ENCODE data around the gene EBF3.

The EBF3 gene, protein sequence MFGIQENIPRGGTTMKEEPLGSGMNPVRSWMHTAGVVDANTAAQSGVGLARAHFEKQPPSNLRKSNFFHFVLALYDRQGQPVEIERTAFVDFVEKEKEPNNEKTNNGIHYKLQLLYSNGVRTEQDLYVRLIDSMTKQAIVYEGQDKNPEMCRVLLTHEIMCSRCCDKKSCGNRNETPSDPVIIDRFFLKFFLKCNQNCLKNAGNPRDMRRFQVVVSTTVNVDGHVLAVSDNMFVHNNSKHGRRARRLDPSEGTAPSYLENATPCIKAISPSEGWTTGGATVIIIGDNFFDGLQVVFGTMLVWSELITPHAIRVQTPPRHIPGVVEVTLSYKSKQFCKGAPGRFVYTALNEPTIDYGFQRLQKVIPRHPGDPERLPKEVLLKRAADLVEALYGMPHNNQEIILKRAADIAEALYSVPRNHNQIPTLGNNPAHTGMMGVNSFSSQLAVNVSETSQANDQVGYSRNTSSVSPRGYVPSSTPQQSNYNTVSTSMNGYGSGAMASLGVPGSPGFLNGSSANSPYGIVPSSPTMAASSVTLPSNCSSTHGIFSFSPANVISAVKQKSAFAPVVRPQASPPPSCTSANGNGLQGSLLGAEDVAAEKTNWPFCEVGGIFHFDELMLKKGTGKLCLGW

DNA sequence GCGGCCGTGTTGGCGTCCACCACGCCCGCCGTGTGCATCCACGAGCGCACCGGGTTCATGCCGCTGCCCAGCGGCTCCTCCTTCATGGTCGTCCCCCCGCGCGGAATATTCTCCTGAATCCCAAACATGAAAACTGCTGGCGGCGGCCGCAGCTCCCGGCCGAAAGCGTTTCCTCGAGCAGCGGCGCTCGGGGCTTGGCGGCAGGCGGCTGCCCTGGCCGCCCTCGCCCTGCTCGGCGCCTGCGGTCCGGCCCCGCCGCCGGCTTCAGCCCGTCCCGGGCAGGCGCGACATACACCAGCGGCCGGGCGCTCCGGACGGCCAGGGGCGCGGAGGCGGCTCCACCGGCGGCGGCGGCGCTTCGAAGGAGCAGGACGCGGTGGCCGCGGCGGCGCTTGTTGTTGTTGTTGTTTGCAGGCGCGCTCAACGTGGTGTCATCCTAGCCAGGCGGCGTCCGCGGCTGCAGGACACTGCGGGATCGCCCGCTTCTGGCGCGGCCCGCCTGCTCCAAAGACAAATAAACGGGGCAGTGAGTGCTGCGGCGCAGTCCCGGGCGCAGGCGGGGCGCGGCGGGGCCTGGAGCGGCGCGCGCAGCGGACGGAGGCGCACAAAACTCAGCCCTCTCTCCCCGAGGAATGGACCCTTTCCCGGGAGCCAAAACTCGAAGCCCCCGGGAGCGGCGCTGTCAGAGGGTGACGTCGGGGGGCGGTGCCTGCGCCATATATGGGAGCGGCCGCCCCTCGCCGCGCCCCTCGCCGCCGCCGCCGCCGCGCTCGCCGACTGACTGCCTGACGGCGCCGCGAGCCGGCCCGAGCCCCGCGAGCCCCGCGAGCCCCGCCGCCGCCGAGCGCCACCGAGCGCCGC is at the start of gene EBF3:
EBF3 (minus strand) TSS at position 634 of the 861 bp plus-strand sequence; CDS start at position 128, 506 bp downstream.
- peak; percentile 96 for DNase-seq

DNA sequence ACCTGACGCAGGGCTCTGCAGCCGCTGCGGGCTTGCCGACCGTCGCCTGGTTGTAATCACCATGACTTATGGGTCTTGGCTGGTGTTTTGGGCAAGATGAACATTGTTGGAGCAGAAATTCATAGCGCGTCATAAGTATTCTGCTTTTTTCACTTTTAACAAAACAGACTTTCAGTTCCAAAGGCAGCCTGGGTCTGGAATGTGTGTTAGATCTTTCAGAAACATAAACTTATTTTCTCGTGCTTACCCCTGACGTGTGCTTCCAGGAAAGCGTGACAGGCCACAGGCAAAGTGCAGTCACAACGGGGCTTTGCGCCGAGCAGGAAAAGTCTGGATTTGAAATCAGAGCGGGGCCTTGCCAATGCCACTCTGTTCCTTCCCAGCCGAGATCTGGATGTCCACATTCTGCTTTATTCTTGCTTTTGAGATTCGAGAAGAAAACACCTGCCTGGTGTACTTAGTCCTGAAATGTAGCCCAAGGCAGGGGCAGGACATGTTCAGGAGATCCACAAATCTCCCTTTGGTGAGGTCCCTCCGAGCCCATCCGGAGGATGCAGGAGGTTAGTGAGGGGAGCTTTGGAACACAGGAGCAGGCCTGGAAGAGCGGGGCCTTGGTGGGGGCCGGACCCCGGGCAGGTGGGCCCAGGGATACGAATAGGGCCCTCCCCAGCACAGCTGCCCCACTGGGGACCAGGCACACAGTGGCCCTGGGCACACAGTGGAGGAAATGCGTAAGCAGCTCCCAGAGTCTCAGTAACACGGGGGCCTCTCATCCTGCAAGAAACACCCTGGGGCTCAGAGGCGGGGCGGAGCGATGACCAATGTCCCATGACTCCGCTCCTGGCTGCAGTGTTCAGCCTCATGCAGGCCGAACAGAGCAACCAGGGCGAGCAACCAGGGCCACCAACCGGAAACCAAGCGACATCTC is 49.5 kb upstream of the EBF3 start:
- DNase-seq, result peak; percentile 22

DNA sequence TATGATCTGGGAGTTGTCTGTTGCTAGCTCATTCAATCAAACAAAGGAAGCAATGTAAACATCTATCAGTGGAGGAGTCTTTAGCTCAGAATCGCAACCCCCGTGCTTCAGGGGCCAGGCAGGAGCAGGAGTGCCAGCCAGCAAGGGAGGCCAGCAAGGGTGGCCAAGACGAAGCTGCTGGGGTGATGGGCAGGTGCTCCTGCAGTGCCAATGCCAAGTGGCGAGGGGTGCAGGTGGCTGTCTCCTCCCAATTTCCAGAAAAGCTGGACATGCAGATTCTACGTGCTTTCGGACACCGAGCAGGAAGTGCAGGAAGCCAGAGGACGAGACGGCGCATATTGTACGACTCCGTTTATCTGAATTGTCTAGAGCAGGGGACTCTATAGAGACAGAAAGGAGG is 48.1 kb upstream of the EBF3 start:
- DNase-seq, result no peak

DNA sequence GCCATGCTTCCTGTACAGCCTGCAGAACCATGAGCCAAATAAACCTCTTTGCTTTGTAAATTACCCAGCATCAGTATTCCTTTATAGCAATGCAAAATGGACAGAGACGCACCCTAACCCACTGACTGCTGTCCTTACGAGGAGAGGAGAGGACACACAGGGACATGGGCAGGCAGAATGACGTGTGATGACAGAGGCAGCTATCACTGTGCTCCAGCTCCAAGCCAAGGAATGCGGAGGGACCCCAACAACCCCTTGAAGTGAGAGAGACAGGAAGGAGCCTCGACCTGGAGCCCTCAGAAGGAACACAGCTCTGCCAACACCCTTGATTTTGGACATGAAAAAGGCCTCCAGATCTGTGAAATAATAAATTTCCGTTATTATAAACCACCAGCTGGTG is 46.6 kb upstream of the EBF3 start:
- no peak for DNase-seq

DNA sequence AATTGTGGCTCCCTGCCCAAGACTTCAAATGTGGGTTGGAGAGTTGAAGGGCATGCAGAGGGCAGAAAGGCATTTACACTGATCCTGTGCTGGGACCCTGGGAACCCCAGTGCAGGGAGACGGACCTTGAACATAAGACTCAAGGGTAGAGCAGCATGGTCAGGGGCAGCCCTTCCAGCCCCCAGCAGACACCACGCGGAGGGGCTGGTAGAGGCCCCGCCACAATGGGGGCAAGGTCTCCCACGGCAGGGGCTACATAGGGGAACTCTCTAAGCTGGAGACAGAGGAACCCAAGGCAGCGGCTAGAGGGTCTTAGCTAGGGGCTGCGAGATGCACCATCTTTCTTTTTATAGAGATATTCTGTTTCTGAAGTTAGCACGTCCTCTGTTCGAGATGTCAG is 45.2 kb upstream of the EBF3 start:
- no peak for DNase-seq

DNA sequence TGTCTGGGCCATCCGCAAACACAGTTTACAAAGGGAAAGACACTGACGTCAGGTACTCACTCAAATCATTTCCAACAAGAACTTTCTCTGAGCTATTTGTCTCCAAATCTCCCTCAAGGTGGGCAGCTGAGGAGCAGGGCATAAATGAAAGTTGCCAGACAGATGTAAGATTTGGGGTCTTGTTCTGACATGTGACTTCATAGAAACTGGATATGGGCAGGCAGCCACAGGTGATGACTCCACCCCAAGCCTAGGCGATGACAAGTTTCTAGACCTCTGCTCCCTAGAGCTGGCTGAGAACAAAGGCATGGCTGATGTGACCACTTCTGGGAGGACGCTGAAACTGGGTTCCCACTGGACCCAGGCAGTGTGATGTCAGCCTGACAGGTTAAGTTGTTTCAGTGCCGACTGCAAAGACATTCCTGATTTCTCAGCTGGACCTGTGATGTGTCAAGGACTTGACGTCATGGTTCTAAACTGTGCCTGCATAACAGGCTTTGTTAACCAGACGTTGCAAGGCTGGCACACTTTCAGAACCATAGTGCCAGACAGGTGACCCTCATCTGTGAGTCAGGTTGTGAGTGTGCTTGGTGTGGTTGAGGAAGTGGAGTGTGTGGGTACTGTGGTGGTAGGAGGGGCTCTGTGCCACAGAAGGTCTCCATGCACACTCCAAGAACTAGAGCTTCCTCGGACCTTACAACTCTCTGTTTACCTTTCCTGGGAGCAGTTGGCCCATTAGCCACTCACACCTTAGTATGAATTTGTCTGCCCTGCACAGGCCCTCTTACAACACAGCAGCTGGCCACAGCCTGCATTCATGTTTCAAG is 39.9 kb upstream of the EBF3 start:
- DNase-seq, result no peak

DNA sequence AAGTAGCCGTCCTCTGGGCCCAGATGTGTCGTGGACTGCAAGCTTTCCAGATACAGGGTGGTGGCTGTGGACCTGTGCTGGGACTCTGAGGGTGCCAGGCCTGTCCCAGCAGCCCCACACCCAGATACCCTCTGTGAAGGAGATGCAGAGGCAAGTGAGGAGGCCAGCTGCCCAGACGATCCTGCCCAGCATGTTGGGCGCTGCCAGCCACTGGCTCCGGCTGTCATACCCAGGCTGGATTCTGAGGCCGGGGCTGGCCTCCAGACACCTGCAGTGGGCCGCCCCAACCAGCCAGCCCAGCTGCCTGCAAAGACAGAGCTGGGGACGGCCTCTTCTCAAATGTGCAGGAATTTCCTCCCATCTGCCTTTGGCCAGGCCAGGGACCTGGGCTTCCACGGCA is 39.1 kb upstream of the EBF3 start:
- no peak for DNase-seq

DNA sequence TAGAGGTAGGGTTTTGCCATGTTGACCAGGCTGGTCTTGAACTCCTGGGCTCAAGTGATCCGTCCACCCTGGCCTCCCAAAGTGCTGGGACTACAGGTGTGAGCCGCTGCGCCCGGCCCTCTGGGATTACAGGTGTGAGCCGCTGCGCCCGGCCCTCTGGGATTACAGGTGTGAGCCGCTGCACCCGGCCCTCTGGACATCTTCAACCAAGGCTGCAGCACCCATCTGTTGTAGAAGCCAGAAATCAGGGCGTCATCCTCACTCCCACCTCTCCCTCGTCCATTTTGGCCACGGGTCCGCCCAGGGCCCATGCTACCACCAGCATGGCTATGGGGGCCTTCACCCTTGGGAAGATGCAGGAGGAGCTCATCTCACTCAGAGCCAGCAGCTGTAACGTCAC is 38.5 kb upstream of the EBF3 start:
- no peak for DNase-seq

DNA sequence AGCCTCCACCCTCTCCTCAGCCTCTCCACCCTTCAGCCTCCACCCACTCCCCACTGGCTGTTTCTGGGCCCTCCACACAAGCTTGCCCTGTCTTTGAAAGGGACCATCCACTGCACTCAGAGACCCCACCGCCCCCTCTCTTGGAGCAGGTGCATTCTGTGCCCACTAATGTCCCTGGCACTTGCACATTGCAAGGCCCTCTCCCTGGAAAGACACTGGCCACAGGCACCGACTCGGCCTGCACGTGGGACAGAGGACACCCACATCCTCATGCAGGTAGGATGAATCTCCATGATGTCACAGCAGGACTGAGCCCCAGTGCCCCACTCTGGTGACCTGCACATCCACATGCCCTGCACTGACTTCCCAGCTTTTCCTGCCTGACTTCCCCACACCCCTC is 36.8 kb upstream of the EBF3 start:
- no peak for DNase-seq

DNA sequence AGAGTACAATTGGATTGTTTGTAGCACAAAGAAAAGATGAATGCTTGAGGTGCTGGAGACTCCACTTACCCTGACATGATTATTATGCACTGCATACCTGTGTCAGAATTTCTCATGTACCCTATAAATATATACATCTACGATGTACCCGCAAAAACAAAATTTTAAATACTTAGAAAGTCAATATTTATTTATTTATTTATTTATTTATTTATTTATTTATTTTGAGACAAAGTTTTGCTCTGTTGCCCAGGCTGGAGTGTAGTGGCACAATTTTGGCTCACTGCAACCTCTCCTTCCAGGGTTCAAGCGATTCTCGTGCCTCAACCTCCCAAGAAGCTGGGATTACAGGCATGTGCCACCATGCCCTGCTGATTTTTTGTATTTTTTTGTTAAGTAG is 35.1 kb upstream of the EBF3 start:
- DNase-seq, result no peak

DNA sequence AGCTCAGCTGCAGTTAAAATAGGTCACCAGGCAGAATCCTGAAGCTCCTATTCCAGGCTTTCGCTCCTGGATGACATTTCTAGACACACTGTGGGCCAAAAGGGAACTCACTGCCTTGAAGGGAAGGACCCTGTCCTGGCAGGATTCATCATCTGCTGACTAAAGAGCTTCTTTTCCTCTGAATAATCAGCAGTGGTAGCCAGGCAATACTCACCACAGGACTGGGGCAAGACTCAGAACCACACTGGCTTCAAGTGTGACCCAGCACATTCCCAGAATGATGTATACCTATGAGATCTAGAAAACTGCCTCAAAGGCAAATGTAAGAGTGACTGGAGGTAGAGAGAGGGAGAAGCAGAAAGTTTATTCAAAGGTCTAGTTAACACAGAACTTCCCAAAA is 29.5 kb upstream of the EBF3 start:
- no peak for DNase-seq

DNA sequence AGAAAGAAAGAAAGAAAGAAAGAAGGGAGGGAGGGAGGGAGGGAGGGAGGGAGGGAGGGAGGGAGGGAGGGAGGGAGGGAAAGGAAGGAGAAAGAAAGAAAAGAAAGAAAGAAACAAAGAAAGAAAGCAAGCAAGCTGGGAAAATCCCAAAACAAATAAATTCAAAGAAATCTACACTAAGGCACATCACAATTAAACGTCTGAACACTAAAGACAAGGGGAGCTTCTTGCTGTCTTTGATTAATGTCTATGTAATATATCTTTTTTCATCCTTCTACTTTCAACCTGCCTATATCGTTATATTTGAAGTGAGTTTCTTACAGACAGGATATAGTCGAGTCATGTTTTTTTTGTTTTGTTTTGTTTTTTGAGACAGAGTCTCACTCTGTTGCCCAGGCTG is 28.3 kb upstream of the EBF3 start:
- no peak for DNase-seq

DNA sequence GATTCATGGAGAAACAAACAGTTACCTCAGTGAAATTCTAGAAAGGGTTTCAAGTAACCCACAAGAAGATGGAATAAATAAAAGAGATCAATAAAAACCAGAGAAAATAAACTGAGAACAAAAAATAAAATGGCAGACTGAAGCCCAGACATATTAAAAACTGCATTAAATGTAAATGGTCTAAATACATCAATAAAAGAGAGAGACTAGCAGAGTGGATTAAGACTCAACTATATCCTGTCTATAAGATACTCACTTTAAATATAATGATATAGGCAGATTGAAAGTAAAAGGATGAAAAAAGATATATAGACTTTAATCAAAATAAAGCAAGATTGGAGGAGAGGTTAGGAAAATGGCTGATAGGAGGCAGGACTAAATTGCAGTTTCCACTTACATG is 18.8 kb upstream of the EBF3 start:
- DNase-seq, result no peak

DNA sequence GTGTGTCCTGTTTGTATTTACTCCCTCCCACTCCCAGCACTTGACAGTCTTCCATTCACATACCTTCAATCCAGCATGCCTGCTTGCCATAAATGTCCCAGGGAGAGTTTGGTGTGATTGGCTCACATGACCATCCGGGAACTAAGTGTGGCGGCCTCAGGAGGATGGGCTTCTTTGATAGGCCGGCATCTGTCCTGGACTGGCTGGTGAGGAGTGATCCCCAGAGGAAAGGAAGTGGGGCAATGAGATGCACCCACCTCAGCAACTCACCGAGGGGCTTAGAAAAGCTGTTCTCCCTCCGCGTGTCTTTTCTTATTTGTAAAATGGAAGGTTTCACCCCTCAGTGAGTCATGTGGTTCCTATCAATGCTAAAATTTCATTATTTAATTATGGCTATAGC is 14.9 kb upstream of the EBF3 start:
- no peak for DNase-seq

DNA sequence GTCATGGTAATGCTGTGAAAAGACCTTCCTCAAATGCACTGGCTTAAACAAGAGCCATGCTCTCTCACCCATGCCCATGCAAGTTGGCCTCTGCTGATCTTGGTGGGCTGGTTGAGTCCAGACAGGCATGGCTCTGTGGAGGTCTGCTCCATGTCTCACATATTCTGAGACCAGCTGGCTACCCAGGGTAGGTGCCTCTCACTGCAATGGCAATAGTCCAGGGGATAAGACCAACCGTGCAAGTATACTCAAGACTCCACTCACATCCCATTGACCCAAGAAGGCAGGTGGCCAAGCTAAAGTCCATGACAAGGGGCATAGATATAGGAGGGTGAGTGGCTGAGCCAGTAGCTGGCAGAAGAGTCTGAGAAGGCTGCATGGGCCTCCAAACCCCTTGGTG is 14.2 kb upstream of the EBF3 start:
- no peak for DNase-seq

DNA sequence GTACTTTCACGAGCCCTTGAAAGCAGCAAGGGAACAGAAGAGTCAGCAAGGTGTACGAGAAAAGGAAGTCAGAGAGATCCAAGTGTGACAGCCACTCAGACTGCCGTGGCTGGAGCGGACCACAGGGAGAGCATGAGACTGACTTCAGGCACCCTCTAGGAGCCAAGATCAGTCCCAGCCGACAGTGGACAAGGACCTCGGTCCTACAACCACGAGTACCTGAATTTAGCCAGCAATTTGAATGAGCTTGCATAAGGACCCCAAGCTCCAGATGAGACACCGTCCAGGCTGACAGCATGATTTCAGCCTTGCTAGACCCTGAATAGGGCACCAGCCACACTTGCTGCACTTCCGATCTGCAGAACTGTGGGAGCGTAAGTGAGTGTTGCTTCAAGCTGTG is 13.7 kb upstream of the EBF3 start:
- DNase-seq, result no peak

DNA sequence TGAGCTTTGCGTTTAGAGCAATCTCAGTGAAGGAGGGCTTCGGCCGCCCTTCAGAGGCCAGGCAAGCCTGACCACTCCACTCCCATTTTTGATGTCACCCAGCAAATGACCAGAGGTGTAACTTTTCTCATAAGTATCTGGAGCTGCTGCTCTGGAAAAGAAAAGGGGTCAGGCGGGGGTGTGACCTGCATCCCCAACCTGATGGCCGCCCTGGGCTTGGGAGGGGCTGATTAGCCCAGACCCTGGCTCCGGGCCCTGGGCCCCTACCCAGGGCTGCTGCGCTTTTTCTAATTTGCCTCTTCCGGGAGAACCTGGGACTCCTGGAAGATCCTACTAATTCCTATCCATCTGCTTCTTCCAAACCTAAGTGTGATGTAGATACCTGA is 9.6 kb upstream of the EBF3 start:
- no peak for DNase-seq

DNA sequence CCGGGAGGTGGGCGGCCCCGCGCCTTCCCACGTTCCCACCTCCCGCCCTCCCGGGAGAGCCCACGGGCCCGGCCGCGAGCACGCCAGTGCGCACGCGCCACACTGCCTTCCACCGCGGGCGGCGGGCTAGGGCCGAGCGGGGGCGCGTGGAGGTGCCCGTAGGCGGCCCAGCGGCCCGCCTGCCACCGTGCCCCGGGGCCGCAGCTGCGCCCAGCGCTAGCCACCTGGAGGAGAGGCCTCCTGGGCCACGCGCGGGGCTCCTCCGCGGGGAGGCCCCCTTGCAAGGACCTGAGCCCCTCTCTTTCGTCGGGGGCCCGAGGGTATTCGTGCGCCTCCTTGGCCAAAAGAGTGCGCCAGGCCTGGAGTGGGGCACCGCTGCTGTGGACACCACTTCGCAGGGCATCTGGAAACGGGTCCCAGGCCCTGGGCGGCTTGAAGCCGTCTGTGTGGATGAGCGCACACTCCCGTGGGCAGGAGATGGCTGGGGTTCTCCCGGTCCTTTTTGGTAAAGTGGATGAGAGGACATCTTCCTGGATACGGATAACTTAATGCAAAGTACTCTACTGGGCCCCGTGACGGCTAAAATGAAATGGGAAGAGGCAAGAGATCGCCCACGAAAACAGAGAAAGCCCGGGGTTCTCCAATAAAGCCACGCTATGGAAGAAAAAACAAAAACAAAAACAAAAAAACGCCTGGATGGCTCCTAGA is 9.0 kb upstream of the EBF3 start:
- DNase-seq, result peak; percentile 26

DNA sequence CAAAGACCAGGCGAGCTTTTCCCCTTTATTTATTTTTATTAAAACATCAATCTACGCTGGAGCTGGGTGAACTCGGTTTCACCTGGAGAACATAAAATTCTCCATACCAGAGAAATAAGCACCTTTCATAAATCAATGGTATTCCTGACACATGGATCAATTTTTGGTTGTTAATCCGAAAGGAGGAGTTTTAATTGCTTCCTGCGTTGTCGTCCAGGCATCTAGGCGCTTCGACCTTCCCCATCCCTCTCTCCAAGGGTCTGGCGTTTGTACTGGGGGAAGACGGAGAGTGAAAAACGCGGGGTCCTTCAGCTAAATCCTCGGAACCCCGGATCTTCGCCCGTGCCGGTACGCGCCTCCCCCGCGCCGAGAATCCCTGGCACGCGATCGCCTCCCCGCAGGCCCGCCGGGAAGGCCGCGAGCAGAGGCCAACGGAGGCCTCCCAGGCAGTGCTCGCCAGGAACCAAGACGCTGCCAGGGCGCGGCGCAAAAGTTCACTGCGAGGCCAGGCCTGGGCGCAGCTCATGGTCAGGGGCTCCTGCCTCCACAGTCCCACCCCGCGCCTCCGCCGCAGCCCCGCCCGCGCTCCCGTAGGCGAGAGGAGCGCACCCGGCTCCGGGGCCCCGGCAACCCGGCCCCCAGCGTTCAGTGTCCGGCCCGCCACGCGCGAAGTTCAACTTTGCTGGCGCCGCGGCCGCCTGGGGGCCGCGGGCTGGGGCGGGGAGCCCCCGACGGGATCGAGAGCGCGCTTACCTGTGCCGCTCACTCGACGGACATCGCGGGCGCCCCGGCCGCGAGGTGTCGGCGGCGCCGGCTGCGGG is 8.3 kb upstream of the EBF3 start:
- DNase-seq, result peak; percentile 60
